HG03457 (cell line): Measurements from ENCODE around the gene ATP10B.

Source experiments
- ATAC-seq: cut with Tn5 transposase; IDR thresholded peaks from one replicate; pipeline ENCODE4 v1.9.1; 2021; ENCODE audit warnings: moderate number of reproducible peaks; ENCODE audit not compliant: unreplicated experiment

The ATP10B gene

GRCh38 chr5:160523502-160524163 is 328.4 kb downstream of the ATP10B start:
- no peak for ATAC-seq

GRCh38 chr5:160521392-160521663 is 330.7 kb downstream of the ATP10B start:
- no peak for ATAC-seq

- ATAC-seq: no peak
Measured at GRCh38 chr5:160520609-160521391, 331.2 kb downstream of the ATP10B start.

GRCh38 chr5:160516696-160517530 is 335.1 kb downstream of the ATP10B start:
- ATAC-seq: no peak

- no peak for ATAC-seq
Measured at GRCh38 chr5:160514866-160515265, 337.1 kb downstream of the ATP10B start.

GRCh38 chr5:160514191-160514590 is 337.8 kb downstream of the ATP10B start:
- no peak for ATAC-seq

- ATAC-seq: no peak
Measured at GRCh38 chr5:160513485-160513884, 338.5 kb downstream of the ATP10B start.
